HG02610 (cell line): Measurements from ENCODE around the gene FNDC8.
"Not testable (repeated sequence)": the region's sequence is repeated elsewhere in the genome, so short reads cannot be mapped to it uniquely, and the experiment has no call there.

Experiments
- ATAC-seq: cut with Tn5 transposase; IDR thresholded peaks from one replicate; pipeline ENCODE4 v1.9.1; 2021; ENCODE audit warnings: mild to moderate bottlenecking, moderate library complexity; ENCODE audit not compliant: unreplicated experiment

Gene FNDC8

DNA sequence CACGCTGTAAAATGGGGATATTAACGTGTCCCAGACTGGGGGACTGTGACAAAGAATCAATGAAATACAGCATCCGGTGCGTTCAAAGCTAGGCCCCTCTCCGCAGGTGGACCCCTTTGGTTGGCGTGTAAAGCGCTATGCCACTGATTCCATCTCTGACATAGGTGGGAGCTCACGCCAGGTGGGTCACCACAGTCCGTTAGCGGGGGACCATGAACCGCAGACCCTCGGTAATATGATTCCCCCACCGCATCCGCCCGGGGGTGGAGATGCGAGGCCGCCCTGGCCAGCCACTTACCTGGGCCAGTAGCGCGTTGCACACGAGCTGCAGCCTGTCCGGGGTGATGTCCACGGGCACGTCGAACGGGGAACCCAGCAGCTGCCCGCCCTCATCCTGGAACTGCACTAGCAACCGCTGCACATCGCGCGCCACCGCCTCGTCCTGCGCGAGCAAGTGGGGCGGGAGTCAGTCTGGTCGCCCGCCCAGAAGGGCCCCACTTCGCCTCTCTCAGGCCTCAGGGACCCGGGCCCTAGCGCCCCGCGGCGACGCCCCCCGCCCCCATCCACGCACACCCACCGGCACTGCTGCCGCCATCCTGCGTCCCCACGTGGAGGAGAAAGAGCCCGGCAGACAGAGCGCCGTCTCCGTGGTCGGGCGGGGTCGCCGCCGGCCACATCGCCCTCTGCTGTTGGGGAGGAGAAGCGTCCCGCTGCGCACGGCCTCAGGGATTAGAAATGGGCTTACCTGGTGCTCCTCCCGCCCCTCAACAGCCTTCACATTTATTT, 20.5 kb downstream of the FNDC8 start, which contains the start of gene NLE1:
Gene NLE1, minus strand, starts transcription at position 623 of the 786 bp plus-strand sequence. Its CDS starts 28 bp downstream, at position 595.
- ATAC-seq: peak; percentile 87

DNA sequence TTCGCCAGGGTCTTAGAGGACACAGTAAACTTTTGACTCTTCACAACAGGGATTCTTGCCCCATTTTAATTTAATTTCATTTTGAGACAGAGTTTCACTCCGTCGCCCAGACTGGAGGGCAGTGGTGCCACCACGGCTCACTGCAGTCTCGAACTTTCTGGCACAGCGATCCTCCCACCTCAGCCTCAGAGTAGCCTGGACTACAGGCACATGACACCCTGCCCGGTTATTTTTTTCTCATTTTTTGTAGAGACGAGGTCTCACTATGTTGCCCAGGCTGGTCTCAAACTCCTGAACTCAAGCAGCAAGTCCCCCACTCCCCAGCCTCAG, 21.0 kb downstream of the FNDC8 start:
- no peak for ATAC-seq

DNA sequence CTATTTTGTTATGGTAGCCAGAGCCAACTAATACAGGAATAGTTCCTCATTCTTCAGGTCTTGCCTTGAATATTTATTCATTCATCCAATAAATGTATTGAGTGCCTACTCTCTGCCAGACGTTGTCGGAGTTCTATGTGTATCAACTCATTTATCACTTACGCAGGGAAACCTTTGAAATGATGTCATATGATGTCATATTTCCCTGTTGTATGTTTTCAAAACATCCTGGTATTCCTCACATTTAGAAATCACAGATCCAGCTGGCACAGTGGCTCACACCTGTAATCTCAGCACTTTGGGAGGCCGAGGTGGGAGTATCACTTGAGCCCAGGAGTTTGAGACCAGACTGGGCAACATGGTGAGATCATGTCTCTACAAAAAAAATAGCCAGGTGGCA, 23.4 kb downstream of the FNDC8 start:
- no peak for ATAC-seq

DNA sequence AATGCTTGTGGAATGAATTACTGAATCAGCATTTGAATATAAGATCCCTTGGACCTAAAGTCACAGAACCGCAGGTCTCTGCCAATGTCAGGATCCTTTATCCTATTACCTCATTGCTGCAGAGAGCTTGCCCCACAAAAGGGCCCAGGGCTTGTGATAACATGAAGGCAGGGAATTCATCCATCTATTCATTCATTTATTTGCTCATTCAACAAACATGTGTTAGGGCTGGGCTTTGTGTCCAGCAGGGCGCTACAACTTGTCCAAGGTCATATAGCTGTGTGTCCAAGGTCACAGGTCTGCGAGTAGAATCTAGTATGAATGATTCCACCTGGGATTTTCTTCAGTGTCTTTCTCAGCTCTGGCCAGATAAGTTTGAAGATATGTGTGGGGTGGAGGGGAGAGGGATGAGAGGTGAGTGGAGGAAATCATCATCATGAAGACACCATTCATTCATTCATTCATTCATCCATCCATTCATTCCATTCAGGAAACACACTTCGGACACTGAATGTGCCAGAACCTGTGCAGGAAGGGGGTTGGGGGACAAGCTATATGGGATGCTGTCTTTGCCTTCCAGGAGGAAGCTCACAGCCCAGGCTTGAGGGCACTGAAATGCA, 24.9 kb downstream of the FNDC8 start:
- ATAC-seq: no peak

DNA sequence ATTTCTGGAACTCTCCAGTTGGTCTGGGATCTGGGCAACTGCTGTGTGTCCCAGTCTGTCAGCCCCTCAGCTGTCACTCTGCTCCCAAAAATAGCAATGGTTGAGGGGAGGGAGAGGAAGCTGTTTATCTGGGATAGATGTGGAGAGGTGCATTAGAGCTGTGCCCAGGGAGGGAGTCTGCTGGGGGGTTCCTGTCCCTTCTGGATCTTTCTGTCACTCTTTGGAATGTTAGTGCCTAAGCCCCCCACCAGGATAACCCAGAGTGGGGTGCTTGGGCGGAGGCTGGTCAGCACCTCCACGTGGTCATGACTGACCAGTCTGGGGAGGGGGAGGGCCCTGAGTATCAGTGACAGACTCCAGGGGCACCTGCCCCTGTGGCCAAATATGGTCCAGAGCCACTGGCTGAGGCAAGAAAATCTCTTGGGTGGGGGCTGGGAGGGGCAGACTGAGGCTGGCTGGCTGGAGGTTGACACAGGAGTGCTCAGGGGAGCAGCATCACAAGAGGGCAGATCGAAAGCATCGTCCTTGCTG, 26.0 kb downstream of the FNDC8 start, which contains the start of gene UNC45B:
Gene UNC45B, plus strand, starts transcription at position 443 of the 531 bp plus-strand sequence. CDS start 447 bp downstream, outside the sequence.
- no peak for ATAC-seq

DNA sequence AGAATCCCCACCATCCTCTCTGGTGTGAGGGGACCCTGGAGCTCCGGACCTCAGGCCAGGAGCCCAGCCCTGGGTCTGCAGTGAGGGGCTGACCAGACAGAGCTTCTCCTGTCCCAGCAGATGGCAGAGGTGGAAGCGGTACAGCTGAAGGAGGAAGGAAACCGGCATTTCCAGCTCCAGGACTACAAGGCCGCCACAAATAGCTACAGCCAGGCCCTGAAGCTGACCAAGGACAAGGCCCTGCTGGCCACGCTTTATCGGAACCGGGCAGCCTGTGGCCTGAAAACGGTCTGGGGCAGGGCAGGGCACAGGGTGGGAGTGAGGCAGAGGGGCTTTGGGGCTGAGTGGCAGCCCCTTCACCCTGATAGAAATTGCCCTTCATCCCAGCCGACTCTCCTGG, 26.7 kb downstream of the FNDC8 start:
- no peak for ATAC-seq

DNA sequence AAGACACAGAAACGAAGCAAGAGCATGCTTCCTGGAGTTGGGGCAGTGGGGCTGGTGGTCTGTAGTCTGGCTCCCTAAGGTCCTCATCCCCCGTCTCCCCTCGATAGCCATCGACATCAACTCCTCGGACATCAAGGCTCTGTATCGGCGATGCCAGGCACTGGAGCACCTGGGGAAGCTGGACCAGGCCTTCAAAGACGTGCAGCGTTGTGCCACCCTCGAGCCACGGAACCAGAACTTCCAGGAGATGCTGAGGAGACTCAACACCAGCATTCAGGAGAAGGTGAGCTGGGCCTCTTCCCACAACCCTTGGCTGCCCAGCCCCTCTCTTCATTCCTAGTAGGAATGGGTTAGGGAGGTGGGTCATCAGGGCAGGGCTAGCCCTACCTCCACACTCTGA, 28.5 kb downstream of the FNDC8 start:
- no peak for ATAC-seq

DNA sequence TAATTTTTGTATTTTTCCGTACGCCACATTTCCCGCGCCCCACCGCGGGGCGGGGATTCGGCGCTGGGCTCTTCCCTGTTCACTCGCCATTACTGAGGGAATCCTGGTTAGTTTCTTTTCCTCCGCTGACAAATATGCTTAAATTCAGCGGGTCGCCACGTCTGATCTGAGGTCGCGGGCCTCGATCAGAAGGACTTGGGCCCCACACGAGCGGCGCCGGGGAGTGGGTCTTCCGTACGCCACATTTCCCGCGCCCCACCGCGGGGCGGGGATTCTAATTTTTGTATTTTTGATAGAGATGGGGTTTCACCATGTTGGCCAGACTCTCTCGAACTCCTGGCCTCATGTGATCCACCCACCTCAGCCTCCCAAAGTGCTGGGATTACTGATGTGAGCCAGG, 29.7 kb downstream of the FNDC8 start:
- ATAC-seq: not testable (repeated sequence)

DNA sequence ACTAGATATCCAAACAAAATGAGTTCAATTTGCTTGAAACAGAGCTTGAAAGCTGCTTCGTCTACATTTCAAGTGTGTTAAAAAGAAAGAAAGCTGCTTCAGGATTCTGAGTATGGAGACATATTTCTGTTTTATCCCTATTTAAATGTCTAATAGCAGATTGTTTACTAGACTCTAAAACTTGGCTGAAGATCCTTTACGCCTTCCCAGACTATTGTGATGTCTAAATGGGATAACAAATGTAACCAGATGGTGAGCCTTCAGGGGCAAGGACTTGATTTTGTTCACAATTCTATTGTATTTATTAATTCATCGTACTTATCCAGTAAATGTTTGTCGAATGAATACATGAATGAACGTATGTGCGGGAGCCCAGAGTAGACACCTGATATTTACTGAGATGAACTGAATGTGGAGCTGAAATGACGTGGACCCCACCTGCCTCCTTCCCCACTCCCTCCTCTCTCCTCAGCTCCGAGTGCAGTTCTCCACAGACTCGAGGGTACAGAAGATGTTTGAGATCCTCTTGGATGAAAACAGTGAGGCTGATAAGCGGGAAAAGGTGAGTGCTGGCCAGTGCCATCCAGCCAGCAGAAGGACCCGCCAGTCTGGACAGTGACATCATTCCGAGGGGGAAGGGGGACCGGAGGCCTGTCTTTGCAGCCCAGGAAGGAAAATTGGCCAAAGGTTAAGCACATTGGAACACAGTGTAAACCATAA, 31.2 kb downstream of the FNDC8 start:
- ATAC-seq: no peak

DNA sequence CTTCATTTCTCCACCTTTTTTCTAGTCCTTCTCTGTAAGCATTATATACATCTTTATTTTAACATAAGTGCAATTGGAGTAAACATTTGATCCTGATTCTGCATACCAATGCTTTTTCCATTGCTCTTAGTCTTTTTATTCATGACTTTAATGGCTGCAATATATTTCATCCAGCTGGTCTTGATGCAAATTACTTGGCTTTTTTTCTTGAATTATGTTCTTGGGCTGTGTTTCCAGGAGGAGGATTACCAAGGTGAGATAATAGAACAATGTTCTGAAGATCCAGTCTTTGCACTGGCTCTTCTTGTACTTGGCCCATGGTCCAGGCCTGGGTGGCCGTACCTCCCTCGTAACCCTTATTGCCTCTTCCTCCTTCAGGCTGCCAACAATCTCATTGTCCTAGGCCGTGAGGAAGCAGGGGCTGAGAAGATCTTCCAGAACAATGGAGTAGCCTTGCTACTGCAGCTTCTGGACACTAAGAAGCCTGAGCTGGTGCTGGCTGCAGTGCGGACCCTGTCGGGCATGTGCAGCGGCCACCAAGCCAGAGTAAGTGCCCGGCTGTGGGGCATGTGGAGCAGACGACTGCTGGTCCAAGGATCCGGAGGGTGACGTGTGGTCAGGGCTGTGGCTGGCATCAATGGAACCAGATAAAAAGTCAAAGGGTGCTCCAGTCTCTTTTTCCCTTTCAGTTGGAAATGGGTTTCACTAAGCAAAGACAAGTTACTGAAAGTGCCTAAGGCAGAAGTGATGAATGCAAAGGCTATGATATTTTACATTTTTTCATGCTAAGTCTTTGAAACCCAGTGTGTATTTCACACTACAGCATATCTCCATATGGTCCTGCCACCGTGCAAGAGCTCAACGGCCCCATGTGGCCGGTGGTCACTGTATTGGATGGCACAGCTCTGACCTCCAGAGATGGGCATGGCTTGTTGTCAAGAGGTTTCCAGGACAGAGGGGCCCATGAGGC, 33.1 kb downstream of the FNDC8 start:
- no peak for ATAC-seq

DNA sequence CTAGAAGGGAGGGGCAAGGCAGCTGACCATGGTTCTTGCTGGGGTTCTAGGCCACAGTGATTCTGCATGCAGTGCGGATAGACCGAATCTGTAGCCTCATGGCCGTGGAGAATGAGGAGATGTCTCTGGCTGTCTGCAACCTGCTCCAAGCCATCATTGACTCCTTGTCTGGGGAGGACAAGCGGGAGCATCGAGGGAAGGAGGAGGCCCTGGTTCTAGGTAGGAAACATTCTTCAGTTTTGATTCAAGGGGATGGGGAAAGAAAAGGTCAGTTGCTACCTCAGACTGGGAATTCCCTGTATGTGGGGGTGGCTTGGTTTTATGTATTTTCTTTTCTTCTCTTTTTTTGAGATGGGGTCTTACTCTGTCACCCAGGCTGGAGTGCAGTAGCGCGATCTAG, 33.8 kb downstream of the FNDC8 start:
- no peak for ATAC-seq

DNA sequence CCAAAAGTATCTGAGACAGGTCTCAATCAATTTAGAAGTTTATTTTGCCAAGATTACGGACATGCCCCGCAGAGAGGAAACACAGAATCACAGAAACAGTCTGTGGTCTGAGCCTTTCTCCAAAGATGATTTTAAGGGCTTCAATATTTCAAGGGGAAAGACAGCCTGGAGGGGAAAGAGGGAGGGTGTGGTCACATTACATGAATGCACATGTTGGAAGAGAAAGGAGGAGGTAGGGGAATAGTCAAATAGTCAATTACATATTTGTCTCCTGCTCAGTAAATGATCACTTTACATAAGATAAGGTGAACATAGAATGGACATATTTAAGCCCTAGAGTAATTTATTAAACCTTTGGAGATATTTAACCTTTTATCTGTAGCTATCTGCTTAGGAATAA, 38.5 kb downstream of the FNDC8 start:
- no peak for ATAC-seq

DNA sequence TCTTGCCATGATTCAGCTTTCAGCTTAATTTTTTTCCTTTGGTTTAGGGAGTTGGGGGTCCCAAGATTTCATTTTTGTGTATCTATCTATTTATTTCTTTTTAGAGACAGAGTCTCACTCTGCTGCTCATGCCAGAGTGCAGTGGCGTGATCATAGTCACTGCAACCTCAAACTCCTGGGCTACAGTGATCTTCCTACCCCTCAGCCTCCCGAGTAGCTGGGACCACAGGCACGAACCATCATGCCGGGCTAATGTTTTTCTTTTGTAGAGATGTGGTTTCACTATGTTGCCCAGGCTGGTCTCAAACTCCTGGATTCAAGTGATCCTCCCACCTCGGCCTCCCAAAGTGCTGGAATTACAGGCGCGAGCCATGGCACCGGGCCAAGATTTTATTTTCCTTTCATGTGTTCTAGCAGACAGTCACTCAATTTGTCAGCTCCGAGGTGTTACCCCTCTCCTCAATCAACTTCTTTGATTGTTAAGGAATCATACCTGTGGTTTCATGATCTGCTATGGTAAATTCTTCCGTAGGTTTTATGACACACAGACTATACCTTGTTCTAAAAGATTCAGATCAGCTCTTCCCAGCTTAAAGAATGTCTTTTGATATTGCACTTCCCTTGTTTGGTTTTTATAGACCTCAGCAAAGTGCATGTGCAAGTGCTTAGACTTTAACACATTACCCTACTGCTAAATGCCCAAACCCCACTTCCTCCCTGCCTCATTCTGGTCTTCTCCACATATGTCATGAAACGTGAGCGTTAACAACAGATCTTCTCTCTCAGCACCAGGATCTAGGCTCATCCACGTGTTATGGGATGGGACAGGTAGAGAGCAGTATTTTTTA, 39.2 kb downstream of the FNDC8 start:
- ATAC-seq: no peak

DNA sequence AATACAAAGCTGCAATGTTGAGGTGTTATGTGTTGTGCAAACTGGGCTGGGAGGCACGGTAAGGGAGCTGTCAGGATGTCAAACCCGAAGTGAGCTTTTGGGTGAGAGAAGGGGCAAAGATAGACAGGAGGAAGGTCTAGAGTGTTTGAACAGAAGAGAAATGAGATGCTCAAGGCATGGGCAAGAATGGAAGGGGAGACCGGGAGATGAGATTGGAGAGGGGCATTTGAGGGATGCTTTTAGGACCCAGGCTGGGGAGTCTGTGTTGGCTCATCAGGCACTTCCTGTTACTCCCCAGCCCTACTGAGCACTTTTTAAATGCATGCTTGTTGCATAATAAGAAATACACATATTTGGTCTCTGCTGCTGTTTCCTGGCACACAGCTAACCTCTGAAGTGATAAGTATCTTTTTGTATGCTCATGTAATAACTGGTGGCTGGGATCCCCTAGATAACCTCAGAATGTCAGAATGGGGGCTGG, 39.9 kb downstream of the FNDC8 start:
- ATAC-seq: no peak

DNA sequence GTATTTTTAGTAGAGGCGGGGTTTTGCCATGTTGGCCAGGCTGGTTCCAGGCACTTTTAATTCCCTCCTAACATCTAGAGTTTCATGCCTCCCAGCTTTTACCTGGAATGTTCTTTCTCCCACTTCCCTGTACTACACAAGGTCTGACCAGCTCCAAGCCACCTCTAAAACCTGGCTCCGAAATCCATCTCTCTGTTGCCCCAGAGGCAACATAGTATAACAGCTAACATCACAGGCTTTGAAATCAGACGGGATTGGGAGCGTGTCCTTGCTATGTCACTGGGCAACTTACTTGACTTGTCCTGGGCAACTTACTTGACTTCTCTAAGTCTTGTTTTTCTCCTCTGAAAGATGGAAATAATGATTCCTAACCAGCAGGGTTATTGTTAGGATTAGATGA, 41.3 kb downstream of the FNDC8 start:
- no peak for ATAC-seq

DNA sequence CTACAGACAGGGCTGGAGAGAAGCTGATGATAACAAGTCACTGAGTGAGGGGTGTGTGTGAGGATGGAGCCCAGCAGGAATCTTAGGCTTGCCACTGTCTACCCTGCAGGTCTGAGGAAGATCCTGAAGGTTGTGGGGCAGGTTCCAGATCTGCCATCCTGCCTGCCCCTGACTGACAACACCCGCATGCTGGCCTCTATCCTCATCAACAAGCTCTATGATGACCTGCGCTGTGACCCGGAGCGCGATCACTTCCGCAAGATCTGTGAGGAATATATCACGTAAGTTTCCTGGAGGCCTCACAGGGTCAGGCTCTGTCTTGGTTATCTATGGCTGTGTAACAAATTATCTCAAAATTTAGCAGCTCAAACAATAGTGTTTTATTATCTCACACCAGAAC, 42.5 kb downstream of the FNDC8 start:
- no peak for ATAC-seq

DNA sequence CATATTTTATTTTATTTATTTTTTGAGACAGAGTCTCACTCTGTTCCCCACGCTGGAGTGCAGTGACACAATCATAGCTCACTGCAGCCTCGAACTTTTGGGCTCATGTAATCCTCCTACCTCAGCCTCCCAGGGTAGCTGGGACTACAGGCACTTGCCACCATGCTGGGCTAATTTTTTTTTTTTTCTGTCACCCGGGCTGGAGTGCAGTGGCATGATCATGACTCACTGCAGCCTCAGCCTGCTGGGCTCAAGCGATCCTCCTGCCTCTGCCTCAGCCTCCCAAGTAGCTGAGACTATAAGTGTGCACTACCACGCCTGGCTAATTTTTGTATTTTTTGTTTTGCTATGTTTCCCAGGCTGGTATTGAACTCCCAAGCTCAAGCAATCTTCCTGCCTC, 43.3 kb downstream of the FNDC8 start:
- no peak for ATAC-seq

DNA sequence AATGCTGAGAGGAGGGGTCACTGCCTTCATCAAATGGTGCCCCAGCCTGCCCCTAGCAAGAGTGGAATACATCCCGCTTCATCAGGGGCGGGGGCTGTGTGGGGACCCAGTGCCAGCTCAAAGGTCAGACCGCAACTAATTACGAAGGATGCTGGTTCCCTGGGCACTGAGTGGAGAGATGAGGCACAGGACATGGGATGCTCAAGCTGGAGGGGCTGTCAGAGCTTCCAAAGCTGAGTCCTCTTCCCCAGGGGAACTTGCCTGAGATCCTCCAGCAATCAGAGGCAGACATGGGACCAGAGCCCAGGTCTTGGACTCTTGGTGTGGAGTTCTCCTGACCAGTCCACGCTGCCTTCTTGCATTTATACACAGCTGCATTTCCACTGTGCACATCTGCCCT, 45.1 kb downstream of the FNDC8 start:
- no peak for ATAC-seq

DNA sequence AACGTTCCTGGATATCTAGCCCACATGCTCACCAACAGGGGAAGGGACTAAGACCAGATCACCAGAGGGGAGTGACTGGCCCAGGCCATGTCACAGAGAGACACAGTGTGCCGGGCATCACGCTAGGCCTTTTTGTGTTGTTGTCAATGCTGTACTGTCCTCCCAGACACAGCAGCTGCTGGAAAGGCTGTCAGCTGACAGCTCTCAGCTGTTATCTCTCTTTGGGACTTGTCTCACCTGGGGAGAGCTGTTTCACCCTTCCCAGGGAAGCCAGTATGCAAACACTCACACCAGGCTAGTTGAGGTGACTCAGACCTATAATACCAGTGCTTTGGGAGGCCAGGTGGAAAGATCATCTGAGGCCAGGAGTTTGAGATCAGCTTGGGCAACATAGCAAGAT, 45.6 kb downstream of the FNDC8 start:
- no peak for ATAC-seq
